Measurements from ENCODE around the gene MRI1. TPM values are rescaled to one million over a fixed set of nuclear protein-coding genes. Genes with fewer than 3 reads are reported as not detected.
A peak's percentile ranks its signal among the peaks of the same experiment; 100 is the strongest.

MRI1 gene
- total RNA-seq, 1 experiment from 2014 or later, result 33.4 TPM

DNA sequence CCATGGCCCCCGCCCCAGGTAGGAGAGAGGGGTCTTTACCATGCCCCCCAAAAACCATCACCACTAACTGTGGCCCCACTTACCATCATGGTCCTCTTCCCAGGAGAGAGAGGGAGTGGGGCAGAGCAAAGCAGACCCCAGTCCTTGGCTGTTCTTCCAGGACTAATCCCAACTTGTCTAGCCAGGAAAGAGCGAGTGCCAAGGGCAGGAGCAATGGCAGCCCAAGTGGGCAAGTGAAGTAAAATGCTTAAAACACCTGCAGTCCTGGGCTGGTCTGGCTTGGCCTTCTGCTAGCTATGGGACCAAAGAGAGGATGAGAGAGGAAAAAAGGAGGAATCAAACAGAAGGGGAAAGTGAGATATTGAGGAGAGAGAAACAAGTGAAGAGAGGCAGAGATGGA is 48.8 kb downstream of the MRI1 start:
- Histone ChIP-seq H3K9ac (ENCODE audit: low read length) (no peak overlapping the region), H3K36me3 (ENCODE audit: insufficient read depth, low read length) (no peaks in the 10 kb centered on the region), H3K27ac (ENCODE audit: low read length) (no peak overlapping the region), H3K9me3 (ENCODE audit: low read length) (no peaks in the 10 kb centered on the region), H3K9me2 (replicated peaks; ENCODE audit: insufficient read depth, low read length) (no peaks in the 10 kb centered on the region), H4K20me1 (ENCODE audit: insufficient read depth, low read depth, low read length) (no peaks in the 10 kb centered on the region), H2AFZ (ENCODE audit: low read length) (no peak overlapping the region), H3K4me3 (ENCODE audit: low read length) (no peak overlapping the region), H3K4me2 (ENCODE audit: low read depth, low read length, poor library complexity, severe bottlenecking) (no peak overlapping the region), H3K4me1 (ENCODE audit: low read length) (no peaks in the 10 kb centered on the region), H3K79me2 (ENCODE audit: low read length) (no peaks in the 10 kb centered on the region), H3K27me3 (ENCODE audit: low read length) (no peaks in the 10 kb centered on the region)
- no peak for DNase-seq

DNA sequence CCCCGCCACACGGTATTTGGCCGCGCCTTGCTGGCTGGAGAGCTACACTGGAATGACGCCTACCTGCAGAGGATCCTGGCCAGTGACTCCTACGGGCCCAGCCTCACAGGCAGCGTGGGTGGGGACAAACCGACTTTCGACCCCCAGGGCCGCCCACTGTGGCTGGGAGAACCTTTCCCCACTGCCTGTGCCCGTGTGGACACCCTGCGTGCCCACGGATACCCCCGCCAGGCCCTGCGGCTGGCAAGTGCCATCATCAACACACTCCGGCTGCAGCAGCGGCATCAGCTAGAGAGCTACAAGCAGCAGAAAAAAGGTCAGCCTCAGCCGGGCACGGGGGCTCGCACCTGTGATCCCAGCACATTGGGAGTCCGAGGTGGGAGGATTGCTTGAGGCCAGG is 50.2 kb downstream of the MRI1 start:
- H3K9me3 ChIP-seq (ENCODE audit: low read length), result no peaks in the 10 kb centered on the region
- no peak overlapping the region for H3K4me2 ChIP-seq (ENCODE audit: low read depth, low read length, poor library complexity, severe bottlenecking)
- H3K36me3 ChIP-seq (ENCODE audit: insufficient read depth, low read length), result no peaks in the 10 kb centered on the region
- no peak overlapping the region for H3K4me3 ChIP-seq (ENCODE audit: low read length)
- no peak overlapping the region for H3K9ac ChIP-seq (ENCODE audit: low read length)
- no peaks in the 10 kb centered on the region for H3K4me1 ChIP-seq (ENCODE audit: low read length)
- no peaks in the 10 kb centered on the region for H3K9me2 ChIP-seq (replicated peaks; ENCODE audit: insufficient read depth, low read length)
- no peak overlapping the region for H2AFZ ChIP-seq (ENCODE audit: low read length)
- no peaks in the 10 kb centered on the region for H3K79me2 ChIP-seq (ENCODE audit: low read length)
- H3K27me3 ChIP-seq (ENCODE audit: low read length), result no peaks in the 10 kb centered on the region
- no peak for DNase-seq
- no peaks in the 10 kb centered on the region for H4K20me1 ChIP-seq (ENCODE audit: insufficient read depth, low read depth, low read length)
- no peak overlapping the region for H3K27ac ChIP-seq (ENCODE audit: low read length)

GRCh38 chr19:13817018-13817614 is 52.8 kb downstream of the MRI1 start:
- Histone ChIP-seq H3K4me2 (ENCODE audit: low read depth, low read length, poor library complexity, severe bottlenecking) (no peak overlapping the region), H3K79me2 (ENCODE audit: low read length) (no peaks in the 10 kb centered on the region), H3K4me1 (ENCODE audit: low read length) (peaks cover 7% of the 10 kb centered on the region), H3K27ac (ENCODE audit: low read length) (no peak overlapping the region), H3K9me2 (replicated peaks; ENCODE audit: insufficient read depth, low read length) (no peaks in the 10 kb centered on the region), H3K4me3 (ENCODE audit: low read length) (no peak overlapping the region), H3K9me3 (ENCODE audit: low read length) (no peaks in the 10 kb centered on the region), H3K36me3 (ENCODE audit: insufficient read depth, low read length) (no peaks in the 10 kb centered on the region), H2AFZ (ENCODE audit: low read length) (no peak overlapping the region), H3K9ac (ENCODE audit: low read length) (no peak overlapping the region), H3K27me3 (ENCODE audit: low read length) (no peaks in the 10 kb centered on the region), H4K20me1 (ENCODE audit: insufficient read depth, low read depth, low read length) (no peaks in the 10 kb centered on the region)
- peak; percentile 78 for DNase-seq

GRCh38 chr19:13817615-13818371 is 53.5 kb downstream of the MRI1 start:
- no peaks in the 10 kb centered on the region for H3K9me3 ChIP-seq (ENCODE audit: low read length)
- no peak overlapping the region for H2AFZ ChIP-seq (ENCODE audit: low read length)
- no peak overlapping the region for H3K4me3 ChIP-seq (ENCODE audit: low read length)
- DNase-seq, result no peak
- H3K79me2 ChIP-seq (ENCODE audit: low read length), result no peaks in the 10 kb centered on the region
- no peaks in the 10 kb centered on the region for H3K36me3 ChIP-seq (ENCODE audit: insufficient read depth, low read length)
- no peaks in the 10 kb centered on the region for H4K20me1 ChIP-seq (ENCODE audit: insufficient read depth, low read depth, low read length)
- no peak overlapping the region for H3K9ac ChIP-seq (ENCODE audit: low read length)
- no peak overlapping the region for H3K4me2 ChIP-seq (ENCODE audit: low read depth, low read length, poor library complexity, severe bottlenecking)
- H3K9me2 ChIP-seq (replicated peaks; ENCODE audit: insufficient read depth, low read length), result no peaks in the 10 kb centered on the region
- no peaks in the 10 kb centered on the region for H3K27me3 ChIP-seq (ENCODE audit: low read length)
- H3K4me1 ChIP-seq (ENCODE audit: low read length), result peaks cover 14% of the 10 kb centered on the region
- no peak overlapping the region for H3K27ac ChIP-seq (ENCODE audit: low read length)

- Histone ChIP-seq H3K79me2 (ENCODE audit: low read length) (no peaks in the 10 kb centered on the region), H3K27me3 (ENCODE audit: low read length) (no peaks in the 10 kb centered on the region), H3K9me2 (replicated peaks; ENCODE audit: insufficient read depth, low read length) (no peaks in the 10 kb centered on the region), H3K4me3 (ENCODE audit: low read length) (no peak overlapping the region), H4K20me1 (ENCODE audit: insufficient read depth, low read depth, low read length) (no peaks in the 10 kb centered on the region), H3K4me2 (ENCODE audit: low read depth, low read length, poor library complexity, severe bottlenecking) (no peak overlapping the region), H3K4me1 (ENCODE audit: low read length) (peaks cover 15% of the 10 kb centered on the region), H3K9ac (ENCODE audit: low read length) (no peak overlapping the region), H3K36me3 (ENCODE audit: insufficient read depth, low read length) (no peaks in the 10 kb centered on the region), H3K27ac (ENCODE audit: low read length) (no peak overlapping the region), H2AFZ (ENCODE audit: low read length) (no peak overlapping the region), H3K9me3 (ENCODE audit: low read length) (no peaks in the 10 kb centered on the region)
- DNase-seq, result no peak
Measured at GRCh38 chr19:13819238-13819637, 54.9 kb downstream of the MRI1 start.

DNA sequence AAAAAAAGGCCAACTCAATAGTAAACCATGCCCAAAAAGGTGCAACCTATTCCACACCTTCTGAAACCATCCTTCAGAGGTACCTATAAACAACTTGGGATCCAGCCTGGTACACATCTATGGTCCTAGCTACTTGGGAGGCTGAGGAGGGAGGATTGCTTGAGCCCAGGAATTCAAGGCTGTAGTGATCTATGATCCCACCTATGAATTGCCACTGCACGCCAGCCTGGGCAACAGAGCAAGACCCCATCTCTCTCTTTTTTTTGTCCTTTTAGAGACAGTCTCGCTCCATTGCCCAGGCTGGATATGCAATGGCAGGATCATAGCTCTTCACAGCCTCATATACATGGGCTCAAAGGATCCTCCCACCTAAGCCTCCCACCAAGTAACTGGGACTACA is 57.0 kb downstream of the MRI1 start:
- H3K9ac ChIP-seq (ENCODE audit: low read length), result no peak overlapping the region
- no peaks in the 10 kb centered on the region for H3K27me3 ChIP-seq (ENCODE audit: low read length)
- H3K4me3 ChIP-seq (ENCODE audit: low read length), result no peak overlapping the region
- H3K27ac ChIP-seq (ENCODE audit: low read length), result no peak overlapping the region
- no peak overlapping the region for H2AFZ ChIP-seq (ENCODE audit: low read length)
- H3K4me2 ChIP-seq (ENCODE audit: low read depth, low read length, poor library complexity, severe bottlenecking), result no peak overlapping the region
- no peaks in the 10 kb centered on the region for H3K9me3 ChIP-seq (ENCODE audit: low read length)
- H3K79me2 ChIP-seq (ENCODE audit: low read length), result no peaks in the 10 kb centered on the region
- peaks cover 15% of the 10 kb centered on the region for H3K4me1 ChIP-seq (ENCODE audit: low read length)
- DNase-seq, result no peak
- no peaks in the 10 kb centered on the region for H3K9me2 ChIP-seq (replicated peaks; ENCODE audit: insufficient read depth, low read length)
- H3K36me3 ChIP-seq (ENCODE audit: insufficient read depth, low read length), result no peaks in the 10 kb centered on the region
- no peaks in the 10 kb centered on the region for H4K20me1 ChIP-seq (ENCODE audit: insufficient read depth, low read depth, low read length)

DNA sequence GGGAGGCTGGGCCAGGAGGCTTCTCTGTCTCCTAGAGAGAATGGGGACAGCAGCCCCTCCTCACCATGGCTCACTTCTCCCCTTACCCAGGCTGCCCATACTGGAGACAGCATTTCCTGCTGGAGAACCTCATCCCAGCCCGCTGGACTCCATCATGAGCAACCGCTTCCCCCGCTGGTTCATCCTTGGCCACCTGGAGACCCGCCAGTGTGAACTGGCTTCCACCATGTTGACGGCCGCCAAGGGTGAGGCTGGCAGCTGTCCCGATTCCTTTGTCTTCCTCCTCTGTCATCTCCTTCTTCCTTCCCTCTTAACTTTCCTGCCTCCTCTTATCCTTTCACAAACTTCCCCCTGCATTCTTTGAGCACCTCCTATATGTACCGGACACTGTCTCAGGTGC is 58.9 kb downstream of the MRI1 start:
- Histone ChIP-seq H3K9me3 (ENCODE audit: low read length) (no peaks in the 10 kb centered on the region), H3K27me3 (ENCODE audit: low read length) (no peaks in the 10 kb centered on the region), H4K20me1 (ENCODE audit: insufficient read depth, low read depth, low read length) (no peaks in the 10 kb centered on the region), H3K36me3 (ENCODE audit: insufficient read depth, low read length) (no peaks in the 10 kb centered on the region), H3K79me2 (ENCODE audit: low read length) (no peaks in the 10 kb centered on the region), H2AFZ (ENCODE audit: low read length) (no peak overlapping the region), H3K9me2 (replicated peaks; ENCODE audit: insufficient read depth, low read length) (no peaks in the 10 kb centered on the region), H3K4me2 (ENCODE audit: low read depth, low read length, poor library complexity, severe bottlenecking) (no peak overlapping the region), H3K4me1 (ENCODE audit: low read length) (peaks cover 15% of the 10 kb centered on the region), H3K4me3 (ENCODE audit: low read length) (no peak overlapping the region), H3K9ac (ENCODE audit: low read length) (no peak overlapping the region), H3K27ac (ENCODE audit: low read length) (no peak overlapping the region)
- no peak for DNase-seq

Measured in Karpas-422 (cell line).